GM19025 (cell line): ENCODE data around the gene PARVG.

Experiments
- ATAC-seq: cut with Tn5 transposase; IDR thresholded peaks from one replicate; pipeline ENCODE4 v1.9.1; 2021; ENCODE audit warnings: mild to moderate bottlenecking, low read depth, moderate library complexity; ENCODE audit not compliant: unreplicated experiment

Gene PARVG

DNA sequence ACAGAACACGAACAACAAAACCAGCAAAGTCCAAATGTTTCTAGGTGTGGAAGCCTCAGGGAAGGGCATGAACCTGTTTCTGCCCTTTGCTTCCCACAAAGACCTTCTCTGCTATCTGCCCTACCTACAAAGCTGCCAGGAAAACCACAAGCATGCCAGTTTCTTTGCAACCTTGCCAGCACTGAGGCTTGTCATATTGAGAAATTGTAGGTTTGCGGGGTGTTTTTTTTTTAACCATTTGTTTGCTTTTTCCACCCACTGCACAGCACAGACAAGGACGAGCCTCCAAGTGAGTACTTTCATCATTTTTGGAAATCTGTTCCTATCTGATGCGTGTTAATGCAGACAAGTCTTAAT, 12.8 kb downstream of the PARVG start:
- ATAC-seq, result no peak

DNA sequence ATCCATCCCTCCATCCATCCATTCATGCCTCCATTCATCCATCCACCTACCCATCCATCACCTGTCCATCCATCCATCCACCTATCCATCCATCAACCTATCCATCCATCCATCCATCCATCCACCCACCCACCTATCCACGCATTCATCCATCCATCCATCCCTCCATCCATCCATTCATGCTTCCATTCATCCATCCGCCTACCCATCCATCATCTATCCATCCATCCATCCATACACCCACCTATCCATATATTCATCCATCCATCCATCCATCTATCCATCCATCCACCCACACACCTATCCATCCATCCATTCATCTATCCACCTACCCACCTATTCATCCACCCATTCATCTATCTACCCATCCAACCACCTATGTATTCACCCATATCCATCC, 13.8 kb downstream of the PARVG start:
- no peak for ATAC-seq

DNA sequence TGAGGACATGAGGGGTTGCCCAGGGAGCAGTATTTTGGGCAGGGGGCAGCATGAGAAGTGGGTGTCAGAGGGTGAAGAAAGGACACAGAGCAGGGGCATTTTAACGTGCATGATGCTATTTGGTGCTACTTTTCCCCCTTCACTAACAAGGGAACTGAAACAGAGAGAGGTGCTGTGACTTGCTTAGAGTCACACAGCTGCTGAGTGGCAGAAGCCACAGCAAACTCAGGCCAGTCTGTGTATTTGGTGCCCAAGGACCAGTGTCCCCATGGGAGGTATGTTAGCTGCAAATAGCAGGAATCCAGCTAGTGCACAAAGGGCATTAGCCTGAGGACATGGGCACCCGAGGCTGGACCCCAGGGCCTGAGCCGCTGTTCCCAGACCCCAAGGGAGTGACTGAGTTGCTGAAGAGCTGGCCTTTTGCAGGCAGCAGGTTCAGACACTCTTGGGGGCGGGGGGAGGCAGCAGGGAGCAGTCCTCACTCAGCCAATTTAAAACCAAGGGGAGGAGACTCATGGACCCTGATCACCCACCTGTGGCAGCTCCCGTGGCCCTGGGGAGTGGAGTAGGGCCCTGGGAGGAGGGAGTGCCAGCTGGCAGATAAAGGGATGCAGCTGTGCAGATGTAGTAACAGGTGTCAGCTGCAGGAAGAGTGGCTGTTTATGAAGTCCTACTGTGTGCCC, 14.6 kb downstream of the PARVG start:
- no peak for ATAC-seq

DNA sequence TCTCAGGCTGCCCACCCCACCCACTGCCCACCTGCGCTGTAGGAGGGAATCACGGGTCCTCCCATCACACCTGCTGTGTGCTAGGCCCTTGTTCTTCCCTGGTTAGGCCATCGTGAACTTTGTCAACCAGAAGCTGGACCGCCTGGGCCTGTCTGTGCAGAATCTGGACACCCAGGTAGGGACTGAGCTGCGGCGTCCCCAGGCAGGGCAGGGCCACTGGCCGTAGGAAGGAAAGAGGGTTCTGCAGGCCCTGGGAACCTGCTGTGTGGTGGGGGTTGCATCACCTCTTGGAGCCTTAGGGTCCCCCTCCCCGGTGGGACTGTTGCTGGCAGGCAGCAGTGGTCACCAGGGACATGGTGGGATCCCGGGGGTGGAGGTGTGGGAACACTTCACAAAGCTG, 15.5 kb downstream of the PARVG start:
- no peak for ATAC-seq

DNA sequence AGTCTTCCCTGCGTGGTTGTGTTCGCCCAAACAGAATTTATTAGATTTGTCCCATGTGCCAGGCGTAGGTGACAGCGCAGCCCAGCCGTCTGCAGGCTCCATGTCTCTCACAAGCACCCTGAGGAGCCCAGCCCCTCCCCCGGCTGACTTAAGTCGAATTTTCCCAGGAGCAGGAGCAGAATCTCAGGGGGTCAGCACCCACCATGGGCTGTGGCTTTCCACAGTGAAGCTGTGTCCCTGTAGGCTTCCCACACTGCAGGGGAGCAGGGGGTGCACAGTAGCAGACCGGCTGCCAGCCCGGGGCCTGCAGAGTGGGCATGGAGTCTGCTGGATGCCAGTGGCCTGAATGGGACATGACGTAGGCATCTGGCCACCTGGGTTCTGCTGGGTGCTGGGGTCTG, 16.0 kb downstream of the PARVG start:
- ATAC-seq, result no peak

DNA sequence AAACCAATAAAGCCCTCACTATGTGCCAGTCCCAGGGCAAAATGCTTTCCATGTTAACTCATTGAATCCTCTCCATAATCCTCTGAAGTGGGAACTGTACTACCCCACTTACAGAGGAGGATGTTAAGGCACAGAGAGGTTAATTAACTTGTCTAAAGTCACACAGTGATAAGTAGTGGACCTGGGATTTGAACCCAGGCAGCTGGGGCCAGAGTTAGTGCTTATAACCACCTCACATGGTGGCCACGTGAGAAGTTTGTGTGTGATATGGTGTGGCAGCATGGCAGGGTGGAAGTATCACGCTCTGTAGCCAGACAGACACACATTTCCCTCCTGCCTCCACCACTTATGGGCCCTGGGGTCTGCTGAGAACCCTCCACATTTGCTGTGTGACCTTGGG, 16.5 kb downstream of the PARVG start:
- no peak for ATAC-seq

DNA sequence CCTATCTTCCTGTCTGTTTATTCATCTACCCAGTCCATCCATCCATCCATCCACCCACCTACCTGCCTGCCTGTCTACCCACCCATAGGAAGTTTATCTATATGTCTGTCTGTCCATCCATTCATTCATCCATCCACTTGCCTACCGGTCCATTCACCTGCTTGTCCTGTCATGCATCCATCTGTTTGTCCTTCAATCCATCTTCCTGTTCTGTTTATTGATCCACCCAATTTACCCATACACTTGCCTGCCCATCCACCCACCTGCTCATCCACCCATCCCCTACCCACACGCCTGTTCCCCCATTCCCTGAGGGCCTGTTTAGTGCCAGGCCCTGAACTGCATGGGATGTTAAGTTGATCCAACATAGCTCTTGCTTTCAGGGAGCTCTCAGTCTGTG, 18.4 kb downstream of the PARVG start:
- no peak for ATAC-seq

DNA sequence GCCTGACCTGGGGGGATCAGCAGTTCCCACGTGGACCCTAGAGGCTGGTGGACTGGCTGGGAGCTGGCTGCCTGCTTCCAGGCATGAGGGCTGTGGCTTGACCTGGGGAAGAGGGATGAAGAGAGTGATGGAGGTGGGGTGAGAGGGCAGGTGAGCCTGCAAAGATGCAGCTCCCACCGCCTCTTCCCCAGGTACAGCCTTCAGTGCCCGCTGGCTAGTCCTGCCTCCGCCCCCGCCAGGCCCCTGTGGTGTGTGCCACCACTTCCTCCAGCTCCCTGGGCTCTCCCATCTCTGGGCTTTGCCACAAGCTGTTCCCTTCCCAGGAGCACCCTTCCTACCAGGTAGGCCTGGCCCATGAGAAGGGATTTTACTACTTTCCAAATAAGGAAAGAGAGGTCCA, 19.1 kb downstream of the PARVG start:
- no peak for ATAC-seq

DNA sequence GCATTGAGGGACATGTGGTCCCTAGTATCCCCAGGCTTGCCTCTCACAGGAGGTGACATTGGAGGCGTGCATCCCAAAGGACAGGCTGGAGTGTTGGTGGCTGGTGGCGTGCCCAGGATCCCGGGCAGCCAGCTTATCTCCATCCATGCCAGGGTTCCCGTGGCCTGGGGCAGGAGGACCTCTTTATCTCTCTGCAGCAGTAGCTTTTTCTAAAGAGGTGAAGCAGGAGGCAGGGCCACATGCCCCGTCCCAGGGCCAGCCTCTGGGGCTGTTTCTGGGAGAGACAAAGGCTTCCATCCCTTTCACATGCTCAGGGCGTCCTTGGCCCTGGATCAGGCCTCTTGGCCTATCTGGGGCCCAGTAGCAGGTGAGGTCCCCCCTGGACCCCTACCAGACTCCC, 19.7 kb downstream of the PARVG start:
- no peak for ATAC-seq

DNA sequence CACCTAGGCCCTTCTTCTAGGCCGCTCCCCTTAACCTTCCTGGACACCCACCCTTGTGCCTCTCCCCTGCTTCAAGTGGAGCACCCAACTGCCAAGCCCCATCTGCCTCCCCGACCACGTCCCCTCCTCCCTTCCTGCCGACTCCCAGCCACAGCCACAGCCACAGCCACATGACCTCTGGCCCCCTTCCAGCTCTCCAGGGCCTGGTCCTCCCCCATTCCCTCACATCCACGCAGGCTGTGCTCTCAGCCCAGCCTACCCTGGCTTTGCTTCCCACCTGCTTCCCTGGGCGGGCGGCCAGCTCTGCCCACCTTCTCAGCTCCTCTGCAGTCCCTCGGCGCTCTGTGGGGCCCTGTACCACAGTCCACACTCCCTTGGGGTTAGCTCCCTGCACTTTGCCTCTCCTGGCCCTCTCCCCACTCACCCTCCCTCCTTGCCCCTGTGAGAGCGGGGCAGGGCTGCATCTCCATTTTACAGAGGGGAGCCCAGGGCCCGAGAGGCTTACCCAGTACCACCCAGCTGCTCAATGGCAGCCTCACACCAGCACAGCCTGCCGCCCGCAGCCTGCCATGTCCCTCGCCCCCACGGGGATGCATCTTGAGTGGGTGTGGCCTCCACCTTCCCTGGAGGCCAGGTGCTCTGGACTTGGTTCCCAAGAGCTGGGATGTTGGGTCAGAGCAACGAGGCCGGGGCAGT, 20.3 kb downstream of the PARVG start:
- ATAC-seq, result no peak

DNA sequence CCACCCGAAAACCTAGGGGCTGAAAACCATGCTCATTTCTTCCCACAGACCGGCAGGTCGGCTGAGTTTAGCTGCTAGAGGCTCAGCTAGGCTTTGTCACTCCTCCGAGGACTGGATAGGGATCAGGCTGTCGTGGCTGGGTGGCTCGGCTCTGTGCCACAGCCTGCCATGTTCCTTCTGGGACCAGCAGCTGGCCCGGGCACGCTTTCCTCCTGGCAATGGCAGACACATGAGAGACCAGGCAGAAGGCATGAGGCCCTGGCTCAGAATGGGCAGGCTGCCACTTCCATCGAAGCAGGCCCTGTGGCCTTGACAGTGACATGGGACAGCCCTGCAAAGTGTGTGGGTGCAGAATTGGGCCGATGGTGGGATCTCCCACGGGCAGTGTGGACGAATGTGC, 20.9 kb downstream of the PARVG start:
- ATAC-seq, result no peak

DNA sequence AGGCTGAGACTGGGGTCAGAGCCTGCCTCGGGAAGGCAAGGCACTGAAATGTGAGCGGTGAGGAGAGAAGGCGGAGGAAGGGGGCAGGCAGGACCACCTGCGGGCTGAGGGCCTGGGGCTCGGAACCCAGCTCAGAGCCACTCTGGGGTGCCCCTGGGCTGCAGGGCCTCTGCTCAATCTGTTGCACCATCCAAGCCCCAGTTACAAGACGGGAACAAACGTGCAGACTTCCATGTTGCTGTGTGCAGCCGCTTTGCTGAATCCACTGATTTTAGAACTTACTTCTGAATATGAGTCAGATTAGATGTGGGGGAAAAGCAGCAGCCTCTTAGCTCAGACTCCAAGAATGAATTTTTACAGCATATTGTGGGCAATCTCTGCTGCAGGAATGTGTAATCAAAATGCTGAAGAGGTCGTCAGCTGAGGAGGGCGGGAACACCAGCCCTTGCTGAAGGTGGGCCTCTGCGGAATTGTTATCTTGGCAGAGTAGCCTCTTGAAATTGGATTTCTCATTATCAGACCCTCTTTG, 21.6 kb downstream of the PARVG start:
- no peak for ATAC-seq

DNA sequence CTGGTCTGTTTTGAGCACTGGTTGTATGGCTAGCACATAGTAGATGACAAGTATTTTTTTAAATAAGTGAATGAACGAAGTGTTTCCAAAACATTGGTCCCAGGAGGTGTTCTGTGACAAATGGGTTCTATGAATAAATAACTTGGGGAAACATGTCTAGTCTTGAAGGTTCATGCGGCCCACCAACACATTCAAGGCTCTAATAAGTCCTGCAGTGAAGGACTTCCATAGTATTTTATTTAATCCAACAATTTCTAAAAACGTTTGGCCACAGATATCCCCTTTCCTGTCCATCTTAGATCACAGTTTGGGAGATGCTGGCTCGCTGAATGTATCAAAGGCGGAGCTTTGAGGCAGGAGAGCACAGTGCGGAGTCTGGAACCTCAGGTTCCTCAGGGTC, 22.5 kb downstream of the PARVG start:
- no peak for ATAC-seq

DNA sequence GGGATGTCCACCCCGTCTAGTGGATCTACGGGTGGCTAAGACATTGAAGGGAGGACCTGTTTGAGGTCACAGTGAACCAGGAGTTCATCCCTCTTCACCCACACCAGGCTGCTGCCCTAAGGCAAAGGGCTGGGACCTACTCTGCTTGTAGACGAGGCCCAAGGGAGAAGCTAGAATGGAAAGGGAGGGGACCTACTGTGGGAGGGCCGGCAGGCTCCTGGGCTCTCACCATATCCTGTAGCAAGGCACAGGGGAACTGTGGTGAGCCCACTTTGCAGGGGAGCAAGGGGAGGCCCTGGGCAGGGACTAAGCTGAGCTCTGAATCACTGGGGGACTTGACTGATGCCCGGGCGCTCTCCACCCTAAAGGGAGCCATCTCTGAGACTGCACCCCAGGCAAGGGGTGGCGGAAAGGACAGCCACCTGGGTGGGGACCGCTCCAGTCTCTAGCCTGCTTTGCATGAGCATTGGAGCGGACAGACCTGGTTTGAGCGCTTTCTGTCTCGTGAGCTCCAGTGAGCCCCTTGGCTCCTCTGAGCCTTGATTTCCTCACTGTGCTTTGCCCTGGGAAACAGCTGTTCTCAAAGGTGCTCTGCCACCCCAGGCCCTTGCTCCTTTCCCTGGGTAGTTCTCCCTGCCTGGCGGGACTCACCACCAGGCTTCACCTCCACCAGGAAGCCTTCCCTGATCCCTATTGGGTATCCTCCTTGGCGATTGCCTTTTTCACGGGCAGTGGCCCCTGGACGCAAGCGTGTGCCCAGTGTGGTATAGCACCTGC, 24.2 kb downstream of the PARVG start:
- no peak for ATAC-seq

DNA sequence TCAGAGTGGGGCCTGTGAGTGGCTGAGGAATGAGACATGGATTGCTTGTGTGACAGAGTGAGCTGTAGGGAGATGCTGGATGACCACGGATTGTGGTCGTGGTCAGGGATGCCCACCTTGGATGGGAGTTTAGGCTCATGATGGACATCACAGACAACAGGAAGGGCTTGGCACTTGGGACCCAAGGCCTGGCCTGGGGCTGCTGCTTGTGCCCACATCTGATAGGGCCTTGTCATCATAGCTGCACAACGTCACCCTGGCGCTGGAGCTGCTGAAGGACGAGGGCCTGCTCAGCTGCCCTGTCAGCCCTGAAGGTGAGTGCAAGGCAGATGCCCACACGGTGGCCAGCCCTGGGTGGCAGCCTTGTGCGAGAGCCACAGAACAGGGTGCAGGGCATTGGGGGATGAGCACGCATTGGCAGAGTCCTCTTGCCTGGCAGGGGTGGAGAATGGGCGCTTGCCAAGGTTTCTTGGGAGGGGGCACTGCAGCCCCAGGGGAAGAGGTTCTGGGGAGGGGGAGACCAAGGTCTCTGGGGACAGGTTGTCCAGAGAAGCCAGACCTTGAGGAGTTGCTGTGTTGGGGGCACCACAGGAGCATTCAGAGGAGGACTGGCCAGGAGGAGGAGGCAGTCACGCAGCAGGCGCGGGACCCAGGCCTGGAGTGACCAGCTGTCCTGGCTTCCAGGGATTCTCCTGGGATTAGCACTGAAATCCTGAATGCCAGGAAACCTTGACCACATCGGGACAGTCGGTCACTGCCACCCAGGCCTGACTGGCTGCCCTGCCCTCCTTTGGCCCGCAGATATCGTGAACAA, 25.0 kb downstream of the PARVG start:
- no peak for ATAC-seq

DNA sequence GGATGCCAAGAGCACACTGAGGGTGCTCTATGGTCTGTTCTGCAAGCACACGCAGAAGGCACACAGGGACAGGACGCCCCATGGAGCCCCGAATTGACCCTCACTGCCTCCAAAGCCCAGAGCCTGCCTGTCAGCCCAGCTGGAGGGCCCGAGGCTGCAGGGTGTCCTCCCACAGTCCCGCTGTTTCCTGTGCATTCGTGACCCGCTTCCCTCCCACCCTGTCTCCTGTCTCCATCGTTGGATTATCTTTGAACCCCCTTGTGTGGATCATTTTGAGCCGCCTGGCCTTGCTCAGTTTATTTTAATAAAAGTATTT, 25.6 kb downstream of the PARVG start:
- ATAC-seq, result no peak

DNA sequence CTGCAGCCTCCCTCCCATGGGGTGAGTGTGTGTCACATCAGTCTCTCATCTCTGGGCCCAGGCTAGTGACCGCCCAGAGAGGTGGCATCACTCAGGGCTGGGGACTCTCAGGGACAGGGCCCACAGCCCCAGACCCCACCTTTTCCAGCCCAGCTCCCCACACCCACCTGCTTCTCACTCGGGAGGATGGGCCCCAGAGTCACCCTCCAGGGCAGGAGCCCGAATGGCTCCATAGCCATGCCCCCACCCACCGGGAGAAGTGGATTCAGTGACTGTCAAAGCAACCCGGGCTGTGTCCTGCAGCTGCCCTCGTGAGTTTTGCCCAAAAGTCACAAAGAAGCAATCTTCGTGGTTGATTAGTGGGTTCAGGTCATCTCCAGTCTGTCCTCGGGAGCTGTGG, 26.0 kb downstream of the PARVG start:
- no peak for ATAC-seq

DNA sequence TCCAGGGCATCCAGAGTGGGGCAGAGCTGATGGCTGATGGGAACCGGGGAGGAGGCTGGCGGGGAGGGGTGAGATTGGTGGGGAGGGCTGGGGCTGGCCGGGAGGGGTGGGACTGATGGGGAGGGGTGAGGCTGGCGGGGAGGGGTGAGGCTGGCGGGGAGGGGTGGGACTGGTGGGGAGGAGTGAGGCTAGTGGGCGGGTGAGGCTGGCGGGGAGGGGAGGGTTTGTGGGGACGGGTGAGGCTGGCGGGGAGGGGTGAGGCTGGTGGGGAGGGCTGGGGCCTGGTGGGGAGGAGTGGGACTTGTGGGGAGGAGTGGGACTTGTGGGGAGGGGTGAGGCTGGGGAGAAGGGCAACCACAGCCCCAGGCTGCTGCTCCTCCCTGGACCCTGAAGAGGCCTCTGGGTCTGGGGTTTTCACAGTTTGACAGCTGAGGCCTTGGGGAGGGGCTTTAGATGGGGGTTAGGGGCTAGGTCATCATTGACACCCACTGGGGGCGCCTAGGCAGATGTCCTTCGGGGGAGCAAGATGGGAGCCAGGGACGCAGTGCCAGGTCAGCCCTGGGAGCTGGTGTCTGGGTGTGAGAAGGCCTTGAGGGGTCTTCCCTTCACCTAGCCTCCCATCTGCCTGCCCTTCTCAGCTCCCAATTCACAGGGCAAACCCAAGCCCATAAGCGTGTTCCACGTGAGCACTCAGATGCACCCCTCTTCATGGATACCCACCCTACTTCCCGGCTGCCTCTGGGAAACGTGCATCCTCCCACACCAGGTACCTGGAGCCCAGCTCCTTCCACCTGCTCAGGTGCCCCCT, 26.7 kb downstream of the PARVG start:
- ATAC-seq, result no peak

DNA sequence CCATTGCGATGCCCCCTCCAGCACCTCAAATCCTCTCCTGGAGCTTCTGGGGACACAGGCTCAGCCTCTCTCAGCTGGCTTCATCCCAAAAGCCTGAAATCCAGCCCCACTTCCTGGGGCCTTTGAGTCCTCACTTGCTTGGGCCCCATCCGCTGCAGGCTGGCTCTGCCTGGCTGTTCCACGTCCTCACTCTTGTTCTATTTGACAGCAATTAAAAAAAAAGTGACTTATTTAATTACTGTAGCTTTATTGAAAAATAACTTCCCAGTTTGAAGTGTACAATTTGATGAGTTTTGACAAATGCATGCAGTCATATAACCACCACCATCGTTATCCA, 27.2 kb downstream of the PARVG start:
- no peak for ATAC-seq

DNA sequence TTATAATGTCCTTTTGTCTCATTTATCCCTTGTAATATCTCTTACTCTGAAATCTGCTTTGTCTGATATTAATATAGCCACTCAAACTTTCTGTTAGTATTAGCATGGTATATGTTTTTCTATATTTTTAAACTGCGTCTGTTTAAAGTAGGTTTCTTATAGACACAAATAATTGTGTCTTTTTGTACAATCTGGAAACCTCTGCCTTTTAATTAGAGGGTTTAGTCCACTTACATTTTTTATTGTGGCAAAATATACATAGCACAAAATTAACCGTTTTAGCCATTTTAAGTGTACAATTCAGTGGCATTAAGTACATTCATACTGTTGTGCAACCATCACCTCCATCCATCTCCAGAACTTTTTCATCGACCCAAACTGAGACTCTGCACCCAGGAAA, 28.6 kb downstream of the PARVG start:
- ATAC-seq, result no peak
